HT1080 (cell line): ENCODE data around the gene TMEM205. TPM values are rescaled to one million over a fixed set of nuclear protein-coding genes. Genes with fewer than 3 reads are reported as not detected.
"Not testable (repeated sequence)": the region's sequence is repeated elsewhere in the genome, so short reads cannot be mapped to it uniquely, and the experiment has no call there.

ENCODE experiments used
- DNase-seq: peaks from one replicate; pipeline ENCODE4 v3.0.0-alpha.2; 2015; ENCODE audit warnings: low read depth
- polyA plus RNA-seq, 2 experiments: library from polyadenylated mRNA; depleted of rRNA; stranded (reverse); fragments of >200 nt; gene quantifications; 2 replicates each; pipeline ENCODE4 v1.2.3, GENCODE V29; 2015
- total RNA-seq: library from RNA; depleted of rRNA; stranded (reverse); fragments of >200 nt; shearing (Covaris generic); gene quantifications from 2 replicates; pipeline ENCODE4 v1.2.3, GENCODE V29; 2014; rRNA removed

TMEM205 gene
- total RNA-seq = 2.2 and 2.3 TPM in 2 replicates
- polyA plus RNA-seq (2015; cell fraction: cytosol; rRNA removed) = 18.4 and 23.9 TPM in 2 replicates
- polyA plus RNA-seq (2015; cell fraction: nucleus; rRNA removed) = 10.3 and 15.5 TPM in 2 replicates

GRCh38 chr19:11346104-11346940 is at the start of gene TMEM205, which contains the start of gene CCDC159:
Gene TMEM205, minus strand, starts transcription at chr19:11346268. Its CDS starts 649 bp downstream, at chr19:11345619.
Gene CCDC159, plus strand, starts transcription at chr19:11346519. Its CDS starts 88 bp downstream, at chr19:11346607.
- peak; percentile 73 for DNase-seq

DNA sequence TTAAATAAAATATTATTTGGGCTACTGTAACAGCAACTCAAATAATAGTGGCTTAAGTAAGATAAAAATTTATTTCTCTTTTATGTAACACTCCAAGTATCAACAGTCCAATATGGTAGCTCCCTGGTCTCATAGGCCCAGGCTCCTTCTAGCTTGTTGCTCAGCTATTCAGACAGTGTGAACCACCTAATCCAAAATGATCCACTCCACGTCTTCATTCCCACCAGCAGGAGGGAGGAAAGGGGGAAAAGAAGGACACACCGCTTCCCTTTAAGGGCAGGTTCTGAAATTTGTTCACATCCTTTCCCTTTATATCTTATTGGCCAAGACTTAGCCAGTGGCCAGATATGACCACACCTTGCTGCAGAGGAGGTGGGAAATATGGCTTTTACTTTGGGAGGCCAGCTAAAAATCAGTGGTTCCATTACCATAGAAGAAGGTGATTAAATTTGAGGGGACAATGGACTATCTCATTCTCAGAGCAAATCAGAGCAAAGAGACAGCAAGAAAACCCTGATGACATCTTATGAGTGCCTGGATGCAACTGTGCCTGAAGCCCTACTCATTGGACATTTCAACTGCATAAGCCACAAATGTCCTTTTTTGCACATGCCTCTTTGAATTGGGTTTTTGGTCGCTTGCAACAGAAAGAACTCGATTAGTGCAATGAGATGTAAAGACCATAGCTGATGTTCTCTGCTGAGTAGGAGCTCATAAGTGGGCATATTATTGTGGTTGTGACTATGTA is 45.0 kb upstream of the TMEM205 start:
- DNase-seq = no peak

- DNase-seq = no peak
Observed at GRCh38 chr19:11390359-11390758, 44.3 kb upstream of the TMEM205 start.

- no peak for DNase-seq
Observed at GRCh38 chr19:11387162-11388034, 41.3 kb upstream of the TMEM205 start.

- DNase-seq = no peak
Observed at GRCh38 chr19:11384778-11385129, 38.7 kb upstream of the TMEM205 start.

DNA sequence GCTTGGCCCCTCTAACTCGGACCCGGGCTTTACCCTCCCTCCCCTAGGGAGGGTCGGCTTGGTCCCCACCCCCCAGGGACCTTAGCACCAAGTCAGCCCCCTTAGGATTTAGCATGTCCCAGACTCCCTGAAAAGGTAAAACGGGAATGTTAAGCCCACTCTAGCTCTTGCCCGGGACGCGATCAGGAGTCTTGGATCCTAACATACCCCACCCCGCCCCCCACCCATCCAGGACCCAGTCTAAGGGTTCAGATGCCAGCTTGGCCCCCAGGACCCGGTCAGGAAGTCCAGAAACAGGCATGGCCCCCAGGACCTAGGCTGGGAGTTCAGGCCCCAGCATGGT is 37.6 kb upstream of the TMEM205 start:
- no peak for DNase-seq

DNA sequence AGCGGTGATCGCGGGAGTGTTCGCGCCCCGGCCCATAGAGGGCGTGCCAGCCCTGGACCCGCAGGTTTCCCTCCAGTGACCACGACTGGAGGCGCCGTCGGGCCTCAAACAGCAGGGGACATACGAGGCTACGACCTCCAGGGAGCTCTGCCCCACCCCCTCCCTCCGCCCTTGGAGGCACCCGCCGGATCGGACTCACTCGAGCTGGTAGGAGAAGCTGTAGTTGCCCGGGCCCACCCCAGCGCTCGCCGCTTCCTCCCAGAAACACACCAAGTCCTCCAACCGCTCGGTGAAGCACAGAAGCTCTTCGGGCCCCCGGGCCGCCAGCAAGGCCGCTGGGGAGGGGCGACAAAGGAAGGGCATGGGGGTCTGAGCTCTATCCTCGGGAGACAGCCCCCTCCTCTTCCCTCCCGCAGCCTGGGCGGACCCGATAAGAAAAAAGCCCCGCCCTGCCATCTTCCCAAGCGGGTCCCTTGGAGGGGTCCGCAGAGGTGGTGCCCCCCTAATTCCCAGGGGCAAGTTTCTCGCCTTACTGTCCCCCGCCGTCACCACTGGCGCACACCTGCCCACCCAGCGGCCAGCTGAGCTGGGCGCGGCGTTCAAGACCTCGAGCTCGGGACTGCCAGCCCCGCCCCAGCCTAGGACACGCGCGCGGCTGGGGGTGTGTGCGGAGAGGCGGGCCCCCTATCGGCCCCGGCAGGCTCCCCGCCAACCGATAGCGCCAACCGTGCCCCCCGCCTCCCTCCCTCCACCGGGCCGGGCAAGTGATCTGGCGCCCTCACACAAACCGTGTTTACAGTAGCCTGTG is 37.0 kb upstream of the TMEM205 start:
- DNase-seq = no peak

- peak; percentile 93 for DNase-seq
Observed at GRCh38 chr19:11380653-11381537, 34.8 kb upstream of the TMEM205 start.

- no peak for DNase-seq
Observed at GRCh38 chr19:11379857-11380350, 33.8 kb upstream of the TMEM205 start.

- not testable (repeated sequence) for DNase-seq
Observed at GRCh38 chr19:11379269-11379845, 33.3 kb upstream of the TMEM205 start.

DNA sequence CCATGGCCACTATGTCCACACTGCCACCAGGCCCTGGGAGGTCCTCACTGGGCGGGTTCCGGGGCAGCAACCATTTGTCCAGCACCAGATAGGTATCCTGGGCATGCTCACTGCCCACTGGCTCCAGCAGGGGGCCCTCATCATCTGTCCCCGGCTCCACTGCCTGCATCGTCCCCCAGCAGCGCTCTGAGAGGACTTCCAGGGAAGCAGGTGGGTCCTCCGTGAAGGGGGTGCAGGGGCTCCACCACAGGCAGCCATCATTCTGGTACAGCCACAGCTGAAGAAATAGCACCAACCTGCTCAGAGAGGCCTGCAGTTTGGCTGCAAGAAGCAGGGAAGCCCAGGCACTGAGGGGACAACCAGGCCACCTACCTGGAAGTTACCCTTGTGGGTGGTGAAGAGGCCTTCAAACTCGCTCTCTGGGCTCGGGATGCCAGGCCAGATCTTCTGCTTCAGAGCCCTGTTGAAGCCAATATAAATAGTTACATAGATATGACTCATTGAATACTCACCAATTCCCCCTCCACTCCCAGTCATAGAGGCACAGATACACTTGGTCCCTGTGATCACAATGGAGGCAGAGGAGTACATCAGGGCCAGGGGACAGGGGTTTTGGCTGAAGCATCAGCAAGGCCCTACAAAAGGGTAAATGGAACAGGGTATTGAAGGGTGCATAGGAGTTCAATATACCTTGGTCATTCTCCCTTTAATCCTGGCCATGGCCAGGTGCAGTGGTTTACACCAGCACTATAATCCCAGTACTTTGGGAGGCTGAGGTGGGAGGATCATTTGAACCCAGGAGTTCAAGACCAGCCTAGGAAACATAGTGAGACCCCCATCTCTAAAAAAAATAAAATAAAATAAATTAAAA is 32.5 kb upstream of the TMEM205 start:
- DNase-seq = peak; percentile 81

- no peak for DNase-seq
Observed at GRCh38 chr19:11377756-11378155, 31.7 kb upstream of the TMEM205 start.

DNA sequence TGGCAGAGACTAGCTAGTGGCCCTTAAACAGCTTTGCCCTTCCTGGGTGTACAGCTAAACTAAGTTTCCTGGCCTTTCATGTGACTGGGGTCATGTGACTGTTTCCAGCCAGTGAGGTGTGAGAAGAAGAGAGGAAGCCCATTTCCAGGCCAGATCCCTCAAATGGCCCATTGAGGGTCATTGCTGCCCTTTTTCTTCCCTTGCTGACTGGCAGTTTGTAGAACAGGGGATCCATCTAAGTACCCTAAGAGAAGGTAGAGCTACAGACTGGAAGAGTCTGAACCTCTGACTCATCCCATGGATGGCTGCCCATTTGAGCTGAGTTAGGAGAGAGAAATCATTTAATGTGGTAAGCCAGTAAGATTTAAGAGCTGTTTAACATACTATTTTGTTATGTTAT is 31.2 kb upstream of the TMEM205 start:
- DNase-seq = peak; percentile 73

DNA sequence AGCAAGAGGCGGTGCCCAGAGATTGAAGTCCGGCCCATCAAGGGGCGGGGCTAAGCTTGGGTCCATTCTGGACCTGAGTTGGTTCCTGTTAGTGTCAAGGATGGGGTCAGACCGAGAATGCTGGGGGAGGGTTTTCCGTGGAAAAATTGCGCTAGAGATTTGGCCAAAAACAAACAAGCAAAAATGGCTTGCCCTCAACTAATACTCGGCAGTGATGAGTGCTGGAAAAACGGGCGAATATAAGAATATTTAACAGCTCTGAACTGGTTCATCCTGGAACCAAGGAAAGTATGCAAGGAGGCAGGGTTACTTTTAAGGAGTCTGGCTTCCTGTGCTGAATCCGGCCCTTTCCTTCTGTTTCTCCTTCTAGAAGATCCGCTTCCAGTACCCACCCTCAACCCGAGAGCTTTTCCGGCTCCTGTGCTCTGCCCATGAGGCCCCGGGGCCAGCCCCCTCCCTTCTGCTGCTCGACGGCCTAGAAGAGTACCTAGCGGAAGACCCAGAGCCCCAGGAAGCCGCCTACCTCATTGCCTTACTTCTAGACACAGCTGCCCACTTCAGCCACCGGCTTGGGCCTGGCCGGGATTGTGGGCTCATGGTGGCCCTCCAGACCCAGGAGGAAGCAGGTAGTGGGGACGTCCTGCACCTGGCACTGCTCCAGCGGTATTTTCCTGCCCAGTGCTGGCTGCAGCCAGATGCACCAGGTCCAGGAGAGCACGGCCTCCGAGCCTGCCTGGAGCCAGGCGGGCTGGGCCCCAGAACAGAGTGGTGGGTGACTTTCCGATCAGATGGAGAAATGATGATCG is 29.3 kb upstream of the TMEM205 start:
- no peak for DNase-seq

GRCh38 chr19:11374433-11375142 is 28.5 kb upstream of the TMEM205 start, which contains the start of gene SWSAP1:
Gene SWSAP1, plus strand, starts transcription at chr19:11374666. Its CDS starts 15 bp downstream, at chr19:11374681.
- DNase-seq = peak; percentile 97

GRCh38 chr19:11373885-11374432 is 27.9 kb upstream of the TMEM205 start:
- DNase-seq = no peak
